Measurements from ENCODE around the gene ZDHHC1.

The ZDHHC1 gene

GRCh38 chr16:67393111-67393787 lies 23.0 kb downstream of the ZDHHC1 start, which contains the start of gene TPPP3:
TPPP3 (minus strand) TSS chr16:67393498; CDS start chr16:67391111, 2,387 bp downstream.
- Mint-ChIP-seq H3K27me3 (peaks cover 26% of the 10 kb centered on the region), H3K4me1 (peaks cover 21% of the 10 kb centered on the region), H3K9me3 (no peaks in the 10 kb centered on the region), H3K27ac (no peak within 1 kb of the TSS), H3K4me3 (peak within 1 kb of the TSS; percentile 74), H3K36me3 (no peaks in the 10 kb centered on the region)
- ATAC-seq (ENCODE audit: low read depth) (peak; percentile 45), DNase-seq (ENCODE audit: low spot score in 2 of 2) (no peak)

- Mint-ChIP-seq H3K36me3 (no peaks in the 10 kb centered on the region), H3K9me3 (no peaks in the 10 kb centered on the region), H3K4me3 (no peak overlapping the region), H3K4me1 (peaks cover 21% of the 10 kb centered on the region), H3K27me3 (peaks cover 25% of the 10 kb centered on the region), H3K27ac (no peak overlapping the region)
- DNase-seq (ENCODE audit: low spot score in 2 of 2) (no peak), ATAC-seq (ENCODE audit: low read depth) (no peak)
These were observed 23.8 kb downstream of the ZDHHC1 start for GRCh38 chr16:67392301-67393059.

- ATAC-seq (ENCODE audit: low read depth) (no peak), DNase-seq (ENCODE audit: low spot score in 2 of 2) (no peak)
- Mint-ChIP-seq H3K27me3 (peaks cover 25% of the 10 kb centered on the region), H3K36me3 (no peaks in the 10 kb centered on the region), H3K9me3 (no peaks in the 10 kb centered on the region), H3K4me1 (peaks cover 21% of the 10 kb centered on the region), H3K4me3 (no peak overlapping the region), H3K27ac (no peak overlapping the region)
These were observed 24.6 kb downstream of the ZDHHC1 start for GRCh38 chr16:67391424-67392300.

- Mint-ChIP-seq H3K36me3 (no peaks in the 10 kb centered on the region), H3K27me3 (peaks cover 25% of the 10 kb centered on the region), H3K27ac (no peak overlapping the region), H3K4me1 (peaks cover 21% of the 10 kb centered on the region), H3K9me3 (no peaks in the 10 kb centered on the region), H3K4me3 (no peak overlapping the region)
- DNase-seq (ENCODE audit: low spot score in 2 of 2) (no peak), ATAC-seq (ENCODE audit: low read depth) (no peak)
These were observed 25.4 kb downstream of the ZDHHC1 start for GRCh38 chr16:67390816-67391423.

GRCh38 chr16:67389911-67390815 lies 26.1 kb downstream of the ZDHHC1 start:
- Mint-ChIP-seq H3K27me3 (peaks cover 27% of the 10 kb centered on the region), H3K27ac (no peak overlapping the region), H3K4me1 (peaks cover 21% of the 10 kb centered on the region), H3K36me3 (no peaks in the 10 kb centered on the region), H3K9me3 (no peaks in the 10 kb centered on the region), H3K4me3 (no peak overlapping the region)
- ATAC-seq (ENCODE audit: low read depth) (peak; percentile 51), DNase-seq (ENCODE audit: low spot score in 2 of 2) (no peak)

- ATAC-seq (ENCODE audit: low read depth) (no peak), DNase-seq (ENCODE audit: low spot score in 2 of 2) (no peak)
- Mint-ChIP-seq H3K4me3 (no peak overlapping the region), H3K27me3 (peaks cover 21% of the 10 kb centered on the region), H3K4me1 (peaks cover 16% of the 10 kb centered on the region), H3K9me3 (no peaks in the 10 kb centered on the region), H3K27ac (no peak overlapping the region), H3K36me3 (no peaks in the 10 kb centered on the region)
These were observed 27.7 kb downstream of the ZDHHC1 start for GRCh38 chr16:67388591-67388990.

GRCh38 chr16:67388191-67388590 lies 28.1 kb downstream of the ZDHHC1 start:
- Mint-ChIP-seq H3K4me3 (no peak overlapping the region), H3K9me3 (no peaks in the 10 kb centered on the region), H3K4me1 (peaks cover 16% of the 10 kb centered on the region), H3K36me3 (no peaks in the 10 kb centered on the region), H3K27me3 (peaks cover 19% of the 10 kb centered on the region), H3K27ac (no peak overlapping the region)
- ATAC-seq (ENCODE audit: low read depth) (no peak), DNase-seq (ENCODE audit: low spot score in 2 of 2) (no peak)

- H3K4me3 Mint-ChIP-seq = no peak overlapping the region
- DNase-seq (ENCODE audit: low spot score in 2 of 2) = no peak
- no peaks in the 10 kb centered on the region for H3K9me3 Mint-ChIP-seq
- no peaks in the 10 kb centered on the region for H3K36me3 Mint-ChIP-seq
- peaks cover 15% of the 10 kb centered on the region for H3K4me1 Mint-ChIP-seq
- ATAC-seq (ENCODE audit: low read depth) = no peak
- H3K27ac Mint-ChIP-seq = no peak overlapping the region
- peaks cover 18% of the 10 kb centered on the region for H3K27me3 Mint-ChIP-seq
These were observed 28.7 kb downstream of the ZDHHC1 start for GRCh38 chr16:67387479-67388079.

- ATAC-seq (ENCODE audit: low read depth) = no peak
- Mint-ChIP-seq H3K9me3 (no peaks in the 10 kb centered on the region), H3K27ac (no peak overlapping the region), H3K4me3 (no peak overlapping the region), H3K36me3 (no peaks in the 10 kb centered on the region), H3K4me1 (peaks cover 12% of the 10 kb centered on the region), H3K27me3 (peaks cover 11% of the 10 kb centered on the region)
- no peak for DNase-seq (ENCODE audit: low spot score in 2 of 2)
These were observed 29.3 kb downstream of the ZDHHC1 start for GRCh38 chr16:67386861-67387455.

GRCh38 chr16:67384778-67385510 lies 31.3 kb downstream of the ZDHHC1 start:
- H3K9me3 Mint-ChIP-seq = no peaks in the 10 kb centered on the region
- peaks cover 6% of the 10 kb centered on the region for H3K27me3 Mint-ChIP-seq
- H3K4me1 Mint-ChIP-seq = peaks cover 4% of the 10 kb centered on the region
- H3K27ac Mint-ChIP-seq = no peak overlapping the region
- H3K4me3 Mint-ChIP-seq = no peak overlapping the region
- DNase-seq (ENCODE audit: low spot score in 2 of 2) (no peak), ATAC-seq (ENCODE audit: low read depth) (no peak)
- H3K36me3 Mint-ChIP-seq = no peaks in the 10 kb centered on the region

- ATAC-seq (ENCODE audit: low read depth) = no peak
- H3K9me3 Mint-ChIP-seq = no peaks in the 10 kb centered on the region
- no peak for DNase-seq (ENCODE audit: low spot score in 2 of 2)
- no peak overlapping the region for H3K27ac Mint-ChIP-seq
- H3K27me3 Mint-ChIP-seq = peaks cover 2% of the 10 kb centered on the region
- H3K4me3 Mint-ChIP-seq = no peak overlapping the region
- no peaks in the 10 kb centered on the region for H3K36me3 Mint-ChIP-seq
- no peaks in the 10 kb centered on the region for H3K4me1 Mint-ChIP-seq
These were observed 33.0 kb downstream of the ZDHHC1 start for GRCh38 chr16:67383284-67383683.

GRCh38 chr16:67378642-67379041 lies 37.6 kb downstream of the ZDHHC1 start:
- no peaks in the 10 kb centered on the region for H3K4me1 Mint-ChIP-seq
- no peak for ATAC-seq (ENCODE audit: low read depth)
- no peak for DNase-seq (ENCODE audit: low spot score in 2 of 2)
- no peaks in the 10 kb centered on the region for H3K27me3 Mint-ChIP-seq
- no peak overlapping the region for H3K4me3 Mint-ChIP-seq
- no peaks in the 10 kb centered on the region for H3K9me3 Mint-ChIP-seq
- H3K27ac Mint-ChIP-seq = no peak overlapping the region
- H3K36me3 Mint-ChIP-seq = no peaks in the 10 kb centered on the region

Measured in memory B cell (primary cell).